HL-60 (cell line): ENCODE measurements around the gene L3MBTL4.

Experiments used
- CTCF ChIP-seq: IDR thresholded peaks from one replicate; pipeline ENCODE4 v1.5.1; 2011; ENCODE audit warnings: low read length, control low read depth, inconsistent platforms; ENCODE audit not compliant: insufficient read depth
- POLR2AphosphoS5 ChIP-seq: IDR thresholded peaks from 2 replicates; pipeline ENCODE4 v1.6.1; 2012; ENCODE audit warnings: low read depth
- REST ChIP-seq: IDR thresholded peaks from 2 replicates; pipeline ENCODE4 v1.6.1; 2012; ENCODE audit warnings: low read depth; ENCODE audit not compliant: insufficient replicate concordance

DNA sequence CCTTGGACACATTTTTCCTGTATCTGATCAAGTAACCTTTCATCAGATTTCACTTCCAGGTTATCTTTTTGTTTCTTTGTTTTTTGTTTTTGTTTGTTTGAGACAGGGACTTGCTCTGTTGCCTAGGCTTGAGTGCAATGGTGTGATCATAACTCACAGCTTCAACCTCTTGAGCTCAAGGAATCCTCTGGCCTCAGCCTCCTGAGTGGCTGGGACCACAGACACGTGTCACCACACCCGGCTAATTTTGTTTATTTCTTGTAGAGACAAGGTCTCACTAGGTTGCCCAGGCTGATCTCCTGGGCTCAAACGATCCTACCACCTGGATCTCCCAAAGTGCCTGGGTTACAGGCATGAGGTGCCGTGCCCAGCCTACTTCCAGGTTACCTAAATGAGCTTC lies 124.9 kb downstream of the L3MBTL4 start:
- TF ChIP-seq CTCF (no peak), REST (no peak), POLR2AphosphoS5 (no peak)
